IMR-90 (cell line): ENCODE results near the gene DDX27. TPM values are rescaled to one million over a fixed set of nuclear protein-coding genes. Genes with fewer than 3 reads are reported as not detected.

ENCODE experiments used
- ATAC-seq: fragments of 200-7000 bp; cut with Tn5 transposase; 2 replicates; pipeline ENCODE4 v1.9.1; 2020; ENCODE audit warnings: low read depth, mild to moderate bottlenecking, moderate library complexity
- BruUV-seq: library from RNA; stranded (reverse); fragments of 400-500 nt; replicated peaks from 2 replicates; lab custom pipeline; 2021; lab: Mats Ljungman, UMichigan
- CTCF ChIA-PET: fragments of 300-600 bp; formaldehyde crosslinking; extraction: SDS; loops from one replicate; lab custom pipeline; 2021; ENCODE audit warnings: antibody characterized with exemption; lab: Yijun Ruan, JAX
- POLR2A ChIA-PET: fragments of 300-600 bp; sonication (Branson Sonifier 250); formaldehyde crosslinking; loops from one replicate; lab custom pipeline; 2022; ENCODE audit warnings: antibody characterized with exemption; ENCODE audit not compliant: unreplicated experiment; lab: Charles Lee
- DNase-seq: peaks from one replicate; pipeline ENCODE4 v3.0.0; 2013
- H2AFZ ChIP-seq: replicated peaks from 2 replicates; pipeline ENCODE3; 2013; ENCODE audit warnings: low read length, mild to moderate bottlenecking; ENCODE audit not compliant: poor library complexity
- H2AK5ac ChIP-seq: 2 replicates; pipeline ENCODE4 v1.6.1; 2013; ENCODE audit warnings: low read depth, low read length, inconsistent platforms
- H2AK9ac ChIP-seq: replicated peaks from 2 replicates; pipeline ENCODE3; 2013; ENCODE audit warnings: mild to moderate bottlenecking, low read depth, low read length, moderate library complexity; ENCODE audit not compliant: poor library complexity
- H2BK120ac ChIP-seq: 2 replicates; pipeline ENCODE4 v1.6.1; 2013; ENCODE audit warnings: low read depth, low read length, inconsistent platforms
- H2BK15ac ChIP-seq: 3 replicates; pipeline ENCODE4 v1.6.1; 2013; ENCODE audit warnings: low read depth, low read length, inconsistent platforms
- H2BK20ac ChIP-seq: 2 replicates; pipeline ENCODE4 v1.6.1; 2013; ENCODE audit warnings: low read depth, mild to moderate bottlenecking, inconsistent platforms, low read length, moderate library complexity
- H2BK5ac ChIP-seq: 2 replicates; pipeline ENCODE4 v1.6.1; 2013; ENCODE audit warnings: mild to moderate bottlenecking, low read depth, low read length, inconsistent platforms; ENCODE audit not compliant: poor library complexity, severe bottlenecking
- H3K14ac ChIP-seq: replicated peaks from 2 replicates; pipeline ENCODE4 v1.6.1; 2013; ENCODE audit warnings: low read depth, low read length, inconsistent platforms
- H3K18ac ChIP-seq: 2 replicates; pipeline ENCODE4 v1.6.1; 2013; ENCODE audit warnings: low read depth, low read length, control low read depth
- H3K23ac ChIP-seq: 2 replicates; pipeline ENCODE4 v1.6.1; 2013; ENCODE audit warnings: low read depth, low read length, inconsistent platforms
- H3K27ac ChIP-seq: 2 replicates; pipeline ENCODE4 v1.5.1; 2013; ENCODE audit warnings: mild to moderate bottlenecking, control low read depth, low read length; ENCODE audit not compliant: insufficient read depth
- H3K27me3 ChIP-seq: 2 replicates; pipeline ENCODE4 v1.6.1; 2013; ENCODE audit warnings: low read length; ENCODE audit not compliant: control insufficient read depth, insufficient read depth
- H3K36me3 ChIP-seq: 2 replicates; pipeline ENCODE4 v1.6.1; 2013; ENCODE audit warnings: low read length, mixed read lengths; ENCODE audit not compliant: control insufficient read depth, insufficient read depth
- H3K4ac ChIP-seq: 2 replicates; pipeline ENCODE4 v1.6.1; 2013; ENCODE audit warnings: low read depth, low read length, inconsistent platforms
- H3K4me1 ChIP-seq: 2 replicates; pipeline ENCODE4 v1.6.1; 2013; ENCODE audit warnings: low read length, mixed read lengths; ENCODE audit not compliant: control insufficient read depth, insufficient read depth
- H3K4me2 ChIP-seq: 2 replicates; pipeline ENCODE4 v1.6.1; 2013; ENCODE audit warnings: low read depth, mild to moderate bottlenecking, control low read depth, low read length, moderate library complexity
- H3K4me3 ChIP-seq: 2 replicates; pipeline ENCODE4 v1.5.1; 2013; ENCODE audit warnings: low read depth, mild to moderate bottlenecking, control low read depth, low read length, moderate library complexity; ENCODE audit not compliant: insufficient read depth
- H3K56ac ChIP-seq: 2 replicates; pipeline ENCODE4 v1.6.1; 2013; ENCODE audit warnings: low read length, inconsistent platforms; ENCODE audit not compliant: insufficient read depth; ENCODE audit errors: extremely low read depth
- H3K79me1 ChIP-seq, 2 experiments: 2 replicates each; pipeline ENCODE4 v1.6.1; 2013; ENCODE audit warnings: low read length in 2 of 2, inconsistent platforms in 1 of 2, low read depth in 1 of 2
- H3K9ac ChIP-seq: 2 replicates; pipeline ENCODE4 v1.6.1; 2013; ENCODE audit warnings: low read depth, low read length, control low read depth
- H3K9me1 ChIP-seq: 2 replicates; pipeline ENCODE4 v1.6.1; 2013; ENCODE audit warnings: low read length, inconsistent platforms; ENCODE audit not compliant: insufficient read depth
- H3K9me3 ChIP-seq: 2 replicates; pipeline ENCODE4 v1.6.1; 2013; ENCODE audit warnings: low read length; ENCODE audit not compliant: control insufficient read depth, insufficient read depth
- H4K20me1 ChIP-seq: 2 replicates; pipeline ENCODE4 v1.6.1; 2013; ENCODE audit warnings: low read length, inconsistent platforms; ENCODE audit not compliant: insufficient read depth
- H4K5ac ChIP-seq: 2 replicates; pipeline ENCODE4 v1.6.1; 2013; ENCODE audit warnings: mild to moderate bottlenecking, low read depth, low read length, control low read depth
- H4K8ac ChIP-seq, 2 experiments: 2 replicates each; pipeline ENCODE4 v1.6.1; 2013; ENCODE audit warnings: low read depth in 2 of 2, low read length in 2 of 2, control low read depth in 1 of 2, inconsistent platforms in 1 of 2
- H4K91ac ChIP-seq: 2 replicates; pipeline ENCODE4 v1.6.1; 2013; ENCODE audit warnings: low read depth, low read length, inconsistent platforms; ENCODE audit not compliant: insufficient read depth
- BHLHE40 ChIP-seq: fragments of 150-350 bp; IDR thresholded peaks from 2 replicates; pipeline ENCODE4 v1.6.1; 2016; ENCODE audit warnings: mild to moderate bottlenecking, low read depth, low read length
- MAFK ChIP-seq: IDR thresholded peaks from 2 replicates; pipeline ENCODE4 v1.6.1; 2012; ENCODE audit warnings: low read depth, low read length, improper control_type of control experiment
- RFX5 ChIP-seq: IDR thresholded peaks from 2 replicates; pipeline ENCODE4 v1.8.0; 2012; ENCODE audit warnings: low read depth, mild to moderate bottlenecking, low read length, moderate library complexity
- WGBS, 2 experiments: methylation state at CpG; one replicate each; pipeline versions ENCODE4 v1.1.5 to v1.1.7; 2013; ENCODE audit warnings: missing lambda C conversion rate in 2 of 2; ENCODE audit not compliant: insufficient read length in 1 of 2; ENCODE audit errors: extremely low coverage in 2 of 2; 5-methylcytosine and 5-hydroxymethylcytosine counted together
- dilution Hi-C: fragments of 300-500 bp; cut with HindIII; formaldehyde crosslinking; loops from one replicate; pipeline ENCODE4 v1.14.3; 2018; ENCODE audit warnings: low sequenced_read_pairs; ENCODE audit not compliant: unreplicated experiment
- in situ Hi-C: fragments of 300-500 bp; cut with MboI; formaldehyde crosslinking; loops from 3 replicates; pipeline ENCODE4 v1.14.3; 2019; ENCODE audit warnings: low sequenced_read_pairs, inconsistent platforms, mixed read lengths
- intact Hi-C: fragments of 100-400 bp; cut with micrococcal nuclease; formaldehyde crosslinking; loops from 2 replicates; pipeline ENCODE4 v1.10.0; 2022
- polyA plus RNA-seq, 3 experiments: library from polyadenylated mRNA; depleted of rRNA; stranded (reverse); fragments of >200 nt; gene quantifications; 2 replicates each; pipeline ENCODE4 v1.2.3, GENCODE V29; 2012; ENCODE audit warnings: low replicate concordance in 1 of 3
- total RNA-seq: library from RNA; depleted of rRNA; stranded (reverse); fragments of >200 nt; gene quantifications from 2 replicates; pipeline ENCODE4 v1.2.3, GENCODE V29; 2012
- TF ChIP-seq, protein P1 (sequence below): fragments of 150-350 bp; IDR thresholded peaks from 2 replicates; pipeline ENCODE4 v1.6.1; 2016; ENCODE audit warnings: low read depth, mild to moderate bottlenecking, low read length, moderate library complexity, borderline replicate concordance

DDX27 gene
- total and polyA plus RNA-seq, 2 of the 4 experiments (the other 2 are of a cell fraction): 33.2 to 36.7 TPM

- no peak overlapping the region for H2AFZ ChIP-seq
- no peaks in the 10 kb centered on the region for H3K9me3 ChIP-seq
- no peak overlapping the region for H3K4ac ChIP-seq
- H2AK9ac ChIP-seq: no peak overlapping the region
- ChIA-PET POLR2A (no interaction called here), CTCF (interaction anchor here (1.3 kb wide), 1 partner anchor 14 kb away, joined by 5 read pairs; no protein-coding TSS in a partner anchor)
- H3K23ac ChIP-seq: no peak overlapping the region
- H2AK5ac ChIP-seq: no peak overlapping the region
- H3K56ac ChIP-seq: no peak overlapping the region
- peaks cover 57% of the 10 kb centered on the region for H3K36me3 ChIP-seq
- H3K9ac ChIP-seq: no peak overlapping the region
- no peaks in the 10 kb centered on the region; the same call in 1 of the 2 replicates for H3K4me1 ChIP-seq
- peaks cover 5% of the 10 kb centered on the region; the same call in 1 of the 2 replicates for H3K9me1 ChIP-seq
- no peak overlapping the region for H3K14ac ChIP-seq
- ATAC-seq (no peak), DNase-seq (no peak)
- no peak overlapping the region for H2BK20ac ChIP-seq
- no peak overlapping the region for H2BK15ac ChIP-seq
- no TSS peak for BruUV-seq
- no peak overlapping the region for H2BK5ac ChIP-seq
- no peak overlapping the region for H4K8ac ChIP-seq
- TF ChIP-seq, protein P1, sequence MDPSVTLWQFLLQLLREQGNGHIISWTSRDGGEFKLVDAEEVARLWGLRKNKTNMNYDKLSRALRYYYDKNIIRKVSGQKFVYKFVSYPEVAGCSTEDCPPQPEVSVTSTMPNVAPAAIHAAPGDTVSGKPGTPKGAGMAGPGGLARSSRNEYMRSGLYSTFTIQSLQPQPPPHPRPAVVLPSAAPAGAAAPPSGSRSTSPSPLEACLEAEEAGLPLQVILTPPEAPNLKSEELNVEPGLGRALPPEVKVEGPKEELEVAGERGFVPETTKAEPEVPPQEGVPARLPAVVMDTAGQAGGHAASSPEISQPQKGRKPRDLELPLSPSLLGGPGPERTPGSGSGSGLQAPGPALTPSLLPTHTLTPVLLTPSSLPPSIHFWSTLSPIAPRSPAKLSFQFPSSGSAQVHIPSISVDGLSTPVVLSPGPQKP: no peak
- no peak for TF ChIP-seq MAFK
- no peak for TF ChIP-seq RFX5
- TF ChIP-seq BHLHE40: no peak
- H3K79me1 ChIP-seq: peaks cover 25 to 54% of the 10 kb centered on the region in 2 experiments
- intact Hi-C loops (no loop called here), in situ Hi-C loops (no loop called here), dilution Hi-C loops (no loop called here)
- H3K27me3 ChIP-seq: no peaks in the 10 kb centered on the region
- H3K4me3 ChIP-seq: no peak overlapping the region
- no CpG with 5 or more reads among the region's 3 CpGs for WGBS, 2 experiments
- no peak overlapping the region for H2BK120ac ChIP-seq
- H4K5ac ChIP-seq: no peak overlapping the region
- no peak overlapping the region for H3K18ac ChIP-seq
- H3K27ac ChIP-seq: no peak overlapping the region
- H4K91ac ChIP-seq: no peak overlapping the region
- H3K4me2 ChIP-seq: no peak overlapping the region
- peaks cover 18% of the 10 kb centered on the region for H4K20me1 ChIP-seq
Observed at GRCh38 chr20:49261173-49261572, 42.0 kb downstream of the DDX27 start.
